GM18868 (cell line): ENCODE data around the gene PTPN13.
"Not testable (repeated sequence)": the region's sequence is repeated elsewhere in the genome, so short reads cannot be mapped to it uniquely, and the experiment has no call there.

ENCODE experiments used
- ATAC-seq: cut with Tn5 transposase; IDR thresholded peaks from one replicate; pipeline ENCODE4 v1.9.1; 2021; ENCODE audit warnings: mild to moderate bottlenecking, moderate library complexity; ENCODE audit not compliant: unreplicated experiment

PTPN13 gene

DNA sequence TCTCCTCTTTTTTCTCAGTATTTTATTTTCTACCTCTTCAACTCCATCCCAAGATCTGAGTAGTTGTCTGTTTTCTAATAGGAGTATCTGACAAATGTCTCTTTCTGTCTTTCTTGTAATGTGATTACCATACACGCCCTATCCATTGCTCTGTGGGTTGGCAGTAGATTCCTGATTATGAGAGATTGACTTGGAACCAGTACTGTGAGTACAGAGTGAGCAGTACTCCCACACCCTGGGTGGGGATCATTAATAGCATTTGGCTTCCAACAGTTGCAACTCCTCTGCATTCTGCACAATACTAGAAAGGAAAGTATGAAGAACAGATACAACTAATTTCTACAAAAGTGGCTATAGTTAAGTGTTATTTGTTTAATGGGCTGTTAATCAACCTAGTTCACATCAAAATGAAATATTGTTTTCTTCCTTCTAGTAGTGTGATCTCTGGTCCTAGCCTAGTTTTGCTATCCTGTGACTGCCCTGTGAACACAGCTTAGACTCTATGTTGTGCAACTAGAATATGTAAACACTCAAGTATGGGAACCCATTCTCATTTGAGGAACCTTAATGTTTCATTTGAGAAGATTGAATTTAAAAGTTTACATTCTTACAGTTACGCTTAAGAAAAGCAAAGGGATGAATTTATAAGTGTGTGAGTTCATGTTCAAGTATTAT is 112.9 kb downstream of the PTPN13 start:
- no peak for ATAC-seq

GRCh38 chr4:86717651-86718050 is 123.5 kb downstream of the PTPN13 start:
- ATAC-seq, result no peak

GRCh38 chr4:86718152-86718551 is 124.0 kb downstream of the PTPN13 start:
- no peak for ATAC-seq

DNA sequence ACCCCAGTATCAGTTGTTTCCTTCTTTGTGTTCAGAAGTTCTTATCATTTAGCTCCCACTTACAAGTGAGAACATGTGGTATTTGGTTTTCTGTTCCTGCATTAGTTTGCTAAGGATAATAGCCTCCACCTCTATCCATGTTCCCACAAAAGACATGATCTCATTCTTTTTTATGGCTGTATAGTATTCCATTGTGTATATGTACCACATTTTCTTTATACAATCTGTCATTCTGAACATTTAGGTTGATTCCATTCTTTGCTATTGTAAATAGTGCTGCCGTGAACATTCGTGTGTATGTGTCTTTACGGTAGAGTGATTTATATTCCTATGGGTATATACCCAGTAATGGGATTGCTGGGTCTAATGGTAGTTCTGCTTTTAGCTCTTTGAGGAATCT is 125.0 kb downstream of the PTPN13 start:
- not testable (repeated sequence) for ATAC-seq

DNA sequence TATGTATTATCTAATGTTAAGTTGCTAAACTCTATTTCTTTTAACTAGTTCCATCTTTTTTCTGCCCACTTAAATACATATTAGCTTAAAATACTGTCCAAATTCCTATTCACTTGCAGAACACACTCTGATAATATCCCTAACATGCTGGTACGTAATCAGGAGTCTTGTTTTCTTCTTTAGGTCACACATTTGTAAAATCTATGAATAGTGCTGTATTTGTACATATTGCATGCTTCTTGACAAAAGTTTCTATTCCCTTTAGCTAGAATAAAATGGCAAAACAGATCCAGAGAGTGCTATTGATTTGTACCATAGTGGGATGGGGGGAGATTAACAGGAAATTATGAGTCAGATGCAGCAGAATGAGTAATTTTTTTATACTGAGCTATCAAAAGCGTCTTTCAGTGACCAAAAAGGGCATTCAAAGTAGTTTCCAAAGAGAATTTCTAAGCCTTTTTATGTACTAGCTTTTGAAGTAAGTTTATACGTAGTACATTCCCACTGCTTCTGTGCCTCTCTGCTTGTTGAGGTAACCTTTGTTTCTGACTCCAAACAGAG is 126.5 kb downstream of the PTPN13 start:
- ATAC-seq, result no peak

- no peak for ATAC-seq
Measured at GRCh38 chr4:86721412-86721811, 127.3 kb downstream of the PTPN13 start.

DNA sequence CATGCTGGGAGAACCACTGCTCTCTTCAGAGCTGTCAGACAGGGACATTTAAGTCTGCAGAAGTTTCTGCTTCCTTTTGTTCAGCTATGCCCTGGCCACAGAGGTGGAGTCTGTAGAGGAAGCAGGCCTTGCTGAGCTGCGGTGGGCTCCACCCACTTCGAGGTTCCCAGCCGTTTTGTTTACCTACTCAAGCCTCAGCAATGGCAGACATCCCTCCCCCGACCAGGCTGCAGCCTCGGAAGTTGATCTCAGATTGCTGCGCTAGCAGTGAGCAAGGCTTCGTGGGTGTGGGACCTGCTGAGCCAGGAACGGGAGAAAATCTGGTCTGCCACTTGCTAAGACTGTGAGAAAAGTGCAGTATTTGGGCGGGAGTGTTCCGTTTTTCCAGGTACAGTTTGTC is 136.2 kb downstream of the PTPN13 start:
- no peak for ATAC-seq

DNA sequence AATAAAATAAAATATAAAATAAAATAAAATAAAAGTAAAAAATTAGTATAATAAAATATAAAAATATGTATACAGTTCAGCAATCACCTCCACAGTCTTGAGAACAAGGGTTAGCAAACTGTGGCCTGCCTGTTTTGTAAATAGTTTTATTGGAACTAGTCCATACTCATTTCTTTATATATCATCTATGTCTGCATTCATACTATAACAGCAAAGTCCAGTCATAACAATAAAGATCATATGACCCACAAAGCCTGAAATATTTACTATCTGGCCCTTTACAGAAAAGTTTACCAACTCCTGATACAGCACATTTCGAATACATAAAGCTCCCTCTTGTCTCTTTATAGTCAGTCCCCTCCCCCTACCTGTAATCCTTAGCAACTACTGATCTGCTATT is 143.1 kb downstream of the PTPN13 start:
- ATAC-seq, result no peak

DNA sequence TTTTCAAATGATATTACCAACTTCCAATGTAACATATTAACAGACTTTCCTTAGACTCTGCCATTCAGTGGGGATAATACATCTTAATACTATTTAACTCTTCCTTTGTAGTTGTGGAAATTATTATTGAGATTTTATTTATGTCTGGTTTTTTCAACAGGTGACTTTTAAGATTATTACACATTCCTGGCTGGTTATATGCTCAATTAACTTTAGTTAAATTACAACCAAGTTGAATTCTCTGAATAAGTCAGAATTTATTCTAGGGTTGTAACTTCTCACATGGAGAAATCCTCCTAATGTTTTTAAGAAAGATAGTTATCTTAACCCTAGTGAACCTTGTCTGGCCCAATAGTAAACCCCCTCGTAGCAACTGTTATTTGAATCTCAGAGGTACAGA is 147.7 kb downstream of the PTPN13 start:
- ATAC-seq, result no peak

GRCh38 chr4:86744570-86744969 is 150.5 kb downstream of the PTPN13 start:
- no peak for ATAC-seq

DNA sequence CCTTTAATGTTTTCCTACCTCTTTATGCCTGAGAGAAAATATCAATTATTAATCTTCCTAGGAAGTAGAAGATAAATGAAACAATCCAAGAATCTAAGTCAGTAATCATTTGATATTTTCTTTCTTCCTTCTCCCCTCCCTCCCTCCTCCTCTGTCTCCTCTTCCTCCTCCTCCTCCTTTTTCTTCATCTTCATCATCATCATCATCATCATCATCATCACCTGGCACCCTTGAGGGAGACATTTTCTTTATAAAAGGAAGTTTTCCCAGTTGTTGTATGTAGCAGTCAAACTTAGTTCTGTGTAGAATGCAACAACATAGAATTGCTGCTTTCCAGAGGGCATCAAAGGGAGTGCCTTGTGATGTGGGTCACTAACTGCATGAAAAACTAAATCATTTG is 155.0 kb downstream of the PTPN13 start:
- no peak for ATAC-seq

DNA sequence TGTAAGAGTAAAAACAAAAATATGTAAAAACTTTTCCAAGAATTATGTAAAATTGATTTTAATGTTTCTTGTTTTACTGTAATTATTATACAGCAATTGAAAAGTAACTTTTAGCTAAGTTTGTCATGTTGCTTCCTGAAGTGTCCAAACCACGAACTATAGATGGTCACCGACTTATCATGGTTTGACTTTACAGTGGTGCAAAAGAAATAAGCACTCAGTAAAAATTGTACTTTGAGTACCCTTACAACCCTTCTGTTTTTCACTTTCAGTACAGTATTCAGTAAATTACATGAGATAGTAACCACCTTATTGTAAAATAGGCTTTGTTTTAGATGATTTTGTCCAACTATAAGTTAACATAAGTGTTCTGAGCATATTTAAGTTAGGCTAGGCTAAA is 161.3 kb downstream of the PTPN13 start:
- no peak for ATAC-seq

DNA sequence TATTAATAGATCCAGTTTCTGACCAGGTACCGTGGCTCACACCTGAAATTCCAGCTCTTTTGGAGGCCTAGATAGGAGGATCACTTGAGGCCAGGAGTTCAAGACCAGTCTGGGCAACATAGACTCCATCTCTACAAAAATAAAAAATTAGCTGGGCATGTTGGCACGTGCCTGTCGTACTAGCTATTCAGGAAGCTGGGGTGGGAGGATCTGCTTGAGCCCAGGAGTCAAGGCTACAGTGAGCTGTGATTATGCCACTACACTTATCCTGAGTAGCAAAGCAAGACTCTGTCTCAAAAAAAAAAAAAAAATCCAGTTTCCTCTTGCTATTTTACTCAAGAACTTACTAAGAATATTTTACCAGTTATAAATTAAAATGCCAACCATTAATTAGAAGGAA is 163.4 kb downstream of the PTPN13 start:
- no peak for ATAC-seq

- ATAC-seq, result no peak
Measured at GRCh38 chr4:86759298-86759697, 165.2 kb downstream of the PTPN13 start.

- ATAC-seq, result no peak
Measured at GRCh38 chr4:86762649-86763048, 168.5 kb downstream of the PTPN13 start.

- ATAC-seq, result no peak
Measured at GRCh38 chr4:86769794-86770193, 175.7 kb downstream of the PTPN13 start.

DNA sequence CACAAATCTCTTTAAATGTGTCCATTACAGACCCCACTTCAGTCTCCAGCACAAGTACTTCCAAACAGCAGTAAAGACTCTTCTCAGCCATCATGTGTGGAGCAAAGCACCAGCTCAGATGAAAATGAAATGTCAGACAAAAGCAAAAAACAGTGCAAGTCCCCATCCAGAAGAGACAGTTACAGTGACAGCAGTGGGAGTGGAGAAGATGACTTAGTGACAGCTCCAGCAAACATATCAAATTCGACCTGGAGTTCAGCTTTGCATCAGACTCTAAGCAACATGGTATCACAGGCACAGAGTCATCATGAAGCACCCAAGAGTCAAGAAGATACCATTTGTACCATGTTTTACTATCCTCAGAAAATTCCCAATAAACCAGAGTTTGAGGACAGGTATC is 177.0 kb downstream of the PTPN13 start:
- ATAC-seq, result no peak

DNA sequence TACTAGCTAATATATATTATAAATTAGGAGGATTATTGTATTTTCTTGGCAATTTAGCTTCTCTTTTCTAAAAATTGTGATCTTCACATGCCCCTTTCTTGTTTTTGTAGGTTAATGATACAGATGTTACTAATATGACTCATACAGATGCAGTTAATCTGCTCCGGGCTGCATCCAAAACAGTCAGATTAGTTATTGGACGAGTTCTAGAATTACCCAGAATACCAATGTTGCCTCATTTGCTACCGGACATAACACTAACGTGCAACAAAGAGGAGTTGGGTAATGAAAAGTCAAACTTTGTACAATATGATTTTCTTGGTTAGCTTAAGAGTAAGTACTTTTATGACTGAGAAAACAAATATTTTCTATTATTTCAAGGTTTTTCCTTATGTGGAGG is 180.9 kb downstream of the PTPN13 start:
- ATAC-seq, result no peak

- ATAC-seq, result no peak
Measured at GRCh38 chr4:86778175-86778574, 184.1 kb downstream of the PTPN13 start.

DNA sequence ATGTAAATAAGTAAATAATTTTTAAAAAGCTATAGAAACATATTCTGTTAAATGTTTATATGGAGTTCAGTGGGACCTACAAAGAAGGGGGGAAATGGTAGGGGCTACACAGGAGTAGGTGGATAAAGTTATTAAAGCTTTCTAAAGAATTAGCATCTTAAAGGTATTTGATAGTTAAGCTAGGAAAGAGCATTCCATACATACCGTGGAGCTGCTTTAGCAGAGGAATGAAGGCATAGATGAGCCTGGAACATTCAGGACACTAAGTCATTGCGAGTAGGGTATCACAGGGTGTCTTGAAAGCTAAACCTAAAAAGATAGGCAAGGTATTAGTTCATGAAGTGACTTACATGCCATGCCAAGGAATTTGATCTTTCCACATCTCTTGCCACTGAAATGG is 194.7 kb downstream of the PTPN13 start:
- no peak for ATAC-seq

- no peak for ATAC-seq
Measured at GRCh38 chr4:86791126-86791525, 197.0 kb downstream of the PTPN13 start.

DNA sequence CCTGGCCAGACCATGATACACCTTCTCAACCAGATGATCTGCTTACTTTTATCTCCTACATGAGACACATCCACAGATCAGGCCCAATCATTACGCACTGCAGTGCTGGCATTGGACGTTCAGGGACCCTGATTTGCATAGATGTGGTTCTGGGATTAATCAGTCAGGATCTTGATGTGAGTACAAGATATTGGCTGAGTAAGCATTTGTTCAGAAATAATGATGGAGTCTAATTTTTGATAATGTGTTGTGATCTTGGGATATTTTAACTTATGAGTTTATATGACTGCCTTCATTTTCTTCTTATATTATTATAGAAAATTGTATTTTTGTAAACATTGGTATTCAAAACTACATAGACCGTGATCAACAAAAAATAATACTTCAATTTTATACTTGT is 215.7 kb downstream of the PTPN13 start:
- no peak for ATAC-seq

- no peak for ATAC-seq
Measured at GRCh38 chr4:86810847-86811246, 216.7 kb downstream of the PTPN13 start.
